Adrenal gland (tissue), 5 donors: ENCODE results near the gene PIK3C2G.

ENCODE experiments used
- CTCF ChIP-seq, 6 experiments: fragments of 450-650 bp in 4 of 6; fragments of 200-600 bp in 2 of 6; sonication (generic) in 1 of 6; IDR thresholded peaks; 1 replicate in 5 of 6; 2 replicates in 1 of 6; pipeline versions ENCODE4 v1.5.1 to v1.8.0; 2016 to 2021; ENCODE audit warnings: antibody characterized with exemption in 6 of 6, mild to moderate bottlenecking in 2 of 6, moderate library complexity in 1 of 6
- POLR2A ChIP-seq, 2 donors: fragments of 450-650 bp; IDR thresholded peaks; one replicate each; pipeline ENCODE4 v1.6.1; 2017; ENCODE audit warnings: antibody characterized with exemption in 2 of 2, mild to moderate bottlenecking in 2 of 2, moderate library complexity in 1 of 2
- donor health status: DM: no; HTN: no; CAD: no.

DNA sequence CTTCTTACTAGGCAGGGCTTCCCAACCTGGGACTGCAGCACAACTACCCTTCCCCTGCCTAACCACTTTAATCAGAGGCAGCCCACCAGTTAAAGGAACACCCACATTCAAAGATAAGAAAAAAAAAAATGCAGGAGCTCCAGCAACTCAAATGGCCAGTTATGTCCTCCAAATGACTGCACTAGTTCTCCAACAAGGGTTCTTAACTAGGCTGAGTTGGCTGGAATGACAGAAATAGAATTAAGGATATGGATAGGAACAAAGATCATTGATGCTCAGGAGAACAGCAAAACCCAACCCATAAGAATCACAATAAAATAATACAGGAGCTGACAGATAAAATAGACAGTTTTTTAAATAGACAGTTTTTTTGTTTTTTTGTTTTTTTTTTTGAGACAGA lies 322.3 kb downstream of the PIK3C2G start:
- no peak for TF ChIP-seq CTCF (IDR thresholded peaks at IDR 0.05)
- no peak for TF ChIP-seq POLR2A (IDR thresholded peaks at IDR 0.05)
